ENCODE results near the gene KANSL1L.

KANSL1L gene

GRCh38 chr2:210055825-210056224 lies 115.4 kb downstream of the KANSL1L start:
- no peak for DNase-seq

DNA sequence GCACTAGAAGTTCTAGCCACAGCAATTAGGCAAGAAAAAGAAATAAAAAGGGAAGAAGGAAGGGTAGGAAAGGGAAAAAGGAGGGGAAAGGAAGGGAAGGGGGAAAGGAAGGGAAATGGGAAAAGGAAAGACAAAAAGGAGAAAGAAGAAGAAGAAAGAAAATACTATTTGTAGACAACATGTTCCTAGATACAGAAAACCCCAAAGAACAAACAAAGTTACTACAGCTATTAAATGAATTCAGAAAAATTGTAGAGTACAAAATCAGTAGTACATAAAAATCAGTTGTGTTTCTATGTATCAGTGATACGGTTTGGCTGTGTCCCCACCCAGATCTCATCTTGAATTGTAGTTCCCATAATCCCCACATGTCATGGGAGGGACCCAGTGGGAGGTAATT lies 116.5 kb downstream of the KANSL1L start:
- no peak for DNase-seq

- no peak for DNase-seq
Observed at GRCh38 chr2:210050885-210051284, 120.3 kb downstream of the KANSL1L start.

DNA sequence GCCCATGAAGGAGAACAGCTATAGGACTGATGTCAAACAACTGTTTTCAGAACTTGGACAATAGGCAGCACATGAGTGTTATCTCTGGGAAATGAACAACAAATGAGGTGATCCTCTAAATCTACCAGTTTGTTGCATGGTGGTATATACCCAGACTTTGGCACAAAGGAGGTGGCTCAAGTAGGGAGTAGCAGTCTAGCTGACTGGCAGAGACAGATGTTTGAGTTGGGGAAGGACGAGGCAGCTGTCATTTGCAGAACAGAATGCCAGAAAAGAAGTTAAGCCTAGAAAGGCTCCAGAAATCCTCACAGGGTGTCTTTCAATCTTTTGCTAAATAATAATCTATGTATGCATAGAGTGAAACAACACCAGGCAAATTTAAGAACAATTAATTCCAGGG lies 121.4 kb downstream of the KANSL1L start:
- DNase-seq, result no peak

DNA sequence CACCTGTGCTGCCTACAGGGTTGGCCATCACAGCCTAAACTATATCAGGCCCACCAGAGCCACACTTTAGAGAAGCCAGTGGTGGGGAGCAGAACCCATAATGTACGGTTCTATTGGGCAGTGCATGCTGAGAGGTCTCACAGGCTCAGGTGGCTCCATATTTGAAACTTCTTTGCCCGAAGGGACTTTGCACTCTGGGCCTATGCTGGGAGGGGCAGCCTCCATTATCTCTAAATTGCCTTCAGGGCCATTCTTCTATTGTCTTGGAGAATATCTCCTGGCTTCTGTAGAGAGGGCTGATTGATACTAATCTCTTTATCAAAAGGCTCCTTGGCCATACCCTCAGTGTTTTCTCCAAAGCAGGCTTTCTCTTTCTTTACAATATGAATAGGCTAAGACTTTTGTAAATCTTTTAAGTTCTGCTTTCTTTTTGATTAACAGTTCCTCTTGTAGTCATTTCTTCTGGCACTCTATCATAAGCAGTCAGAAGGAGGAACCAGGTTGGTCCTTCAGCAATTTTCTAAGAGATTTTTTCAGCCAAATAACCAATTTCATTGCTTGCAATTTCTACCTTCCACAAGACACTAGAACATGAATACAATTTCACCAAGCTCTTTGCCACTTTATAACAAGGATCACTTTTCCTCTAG lies 124.2 kb downstream of the KANSL1L start:
- DNase-seq, result no peak

- DNase-seq, result no peak
Observed at GRCh38 chr2:210038078-210038477, 133.1 kb downstream of the KANSL1L start.

DNA sequence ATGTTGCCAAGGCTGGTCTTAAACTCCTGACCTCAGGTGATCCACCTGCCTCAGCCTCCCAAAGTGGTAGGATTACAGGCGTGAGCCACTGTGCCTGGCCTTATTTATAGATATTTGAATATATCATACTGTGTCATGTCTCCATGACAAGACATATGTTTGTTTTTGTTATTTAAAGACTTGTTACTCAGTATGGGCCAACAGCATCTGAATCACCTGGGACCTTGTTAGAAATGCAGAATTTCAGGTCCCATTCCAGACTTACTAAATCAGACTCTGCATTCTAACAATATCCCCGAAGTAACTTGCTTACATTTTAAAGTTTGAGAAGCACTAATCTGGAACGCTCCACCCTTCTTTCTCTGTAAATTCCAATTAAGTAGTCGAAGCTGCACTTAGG lies 135.5 kb downstream of the KANSL1L start:
- DNase-seq, result no peak

DNA sequence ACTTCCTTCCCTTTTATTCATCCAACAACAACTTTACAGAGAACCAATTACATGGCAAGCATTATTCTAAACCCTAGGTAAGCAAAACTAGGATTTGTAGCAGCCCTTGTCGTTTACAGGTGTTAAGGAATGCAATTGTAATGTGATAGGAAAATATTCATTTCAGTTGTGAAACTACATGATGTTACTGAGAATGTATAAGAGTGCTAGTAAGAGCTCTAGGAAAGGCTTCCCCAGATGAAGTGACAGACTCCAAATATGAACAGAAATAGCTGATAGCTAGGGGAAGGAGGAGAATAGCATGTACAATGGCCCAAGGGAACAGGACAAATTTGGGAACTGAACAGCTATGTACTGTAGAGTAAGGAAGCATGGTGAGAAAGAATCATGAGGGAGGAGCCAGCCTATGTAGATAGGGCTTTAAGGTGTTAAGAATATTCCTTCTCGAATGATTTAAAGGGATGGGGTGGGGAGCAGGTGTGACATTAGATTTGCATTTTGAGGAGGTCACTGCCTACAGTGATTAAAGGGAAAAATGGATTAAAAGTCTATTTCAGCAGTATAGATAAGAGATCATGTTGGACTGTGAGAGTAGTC lies 137.0 kb downstream of the KANSL1L start:
- no peak for DNase-seq

DNA sequence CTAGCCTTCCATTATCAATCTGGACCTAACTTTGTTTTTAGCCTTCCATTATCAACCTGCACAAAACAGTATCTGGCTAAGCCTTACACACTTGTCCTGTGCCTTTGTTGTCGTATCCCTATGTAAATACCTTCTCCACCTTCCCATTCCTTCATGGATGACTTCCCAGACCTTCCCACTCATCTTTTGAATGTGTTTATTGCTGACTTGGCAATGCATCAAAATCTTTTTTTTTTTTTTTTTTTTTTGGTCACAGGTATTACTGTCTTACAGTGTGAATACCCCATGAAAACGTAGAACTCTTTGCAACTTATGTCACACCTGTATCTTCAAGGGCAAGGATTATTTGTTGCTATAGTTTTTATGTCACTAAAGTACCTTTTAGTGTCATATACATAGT lies 143.0 kb downstream of the KANSL1L start:
- no peak for DNase-seq

- no peak for DNase-seq
Observed at GRCh38 chr2:210027608-210028007, 143.6 kb downstream of the KANSL1L start.

- DNase-seq, result no peak
Observed at GRCh38 chr2:210022824-210023223, 148.4 kb downstream of the KANSL1L start.

DNA sequence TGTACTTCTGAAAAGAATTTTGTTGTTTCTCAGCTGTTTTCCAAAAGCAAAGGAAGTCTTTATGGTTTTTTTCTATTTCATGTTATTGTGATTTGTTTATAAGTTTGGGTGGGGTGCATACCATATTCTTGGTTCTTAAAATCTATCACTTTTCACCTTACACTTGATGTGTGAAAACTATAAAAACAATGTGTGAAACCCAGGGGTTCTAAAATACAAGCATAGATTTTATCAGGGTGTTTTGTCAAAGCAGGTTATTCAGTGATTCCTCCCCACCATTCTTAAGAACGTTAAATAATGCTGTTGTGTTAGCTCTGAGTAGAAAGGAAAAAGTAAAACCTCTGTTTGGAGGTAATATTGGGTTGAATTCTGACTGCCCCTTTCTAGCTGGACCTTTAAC lies 151.1 kb downstream of the KANSL1L start:
- DNase-seq, result no peak

DNA sequence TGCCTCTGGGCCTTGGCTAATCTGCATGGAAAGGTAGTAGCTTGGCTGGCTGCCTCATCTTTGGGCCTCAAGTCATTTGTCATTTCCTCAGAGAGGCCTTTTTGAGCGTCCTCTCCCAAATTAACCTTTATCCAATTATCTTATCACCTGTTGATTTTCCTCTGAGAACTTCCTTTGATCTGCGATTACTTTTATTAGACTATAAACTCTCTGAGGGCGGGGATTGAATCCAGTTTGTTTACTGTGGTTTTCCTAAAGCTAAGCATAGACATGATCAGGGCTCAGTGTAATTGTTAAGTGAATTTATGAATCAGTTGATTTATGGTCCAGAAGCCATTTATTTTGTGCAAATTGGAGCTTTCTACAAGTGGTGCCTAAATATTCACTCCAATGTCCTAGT lies 161.3 kb downstream of the KANSL1L start:
- no peak for DNase-seq

DNA sequence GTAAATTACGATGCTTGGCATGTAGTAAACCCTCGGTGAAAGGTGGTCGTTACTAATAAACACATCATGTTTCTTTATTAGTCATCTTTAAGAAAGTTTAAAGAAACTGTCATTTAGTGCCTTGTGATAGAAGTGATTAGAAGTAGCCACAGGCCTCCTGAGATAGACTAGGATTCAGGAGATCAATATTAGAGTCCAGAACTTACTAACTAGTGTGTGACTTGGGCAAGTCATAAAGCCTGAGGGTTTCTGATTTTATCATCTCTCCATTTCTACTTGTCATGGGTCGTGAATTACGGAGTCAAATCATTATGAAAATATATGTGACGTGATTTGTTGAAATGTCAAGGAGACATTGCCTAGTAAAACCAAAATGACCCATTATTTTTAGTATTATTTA lies 162.1 kb downstream of the KANSL1L start:
- no peak for DNase-seq

DNA sequence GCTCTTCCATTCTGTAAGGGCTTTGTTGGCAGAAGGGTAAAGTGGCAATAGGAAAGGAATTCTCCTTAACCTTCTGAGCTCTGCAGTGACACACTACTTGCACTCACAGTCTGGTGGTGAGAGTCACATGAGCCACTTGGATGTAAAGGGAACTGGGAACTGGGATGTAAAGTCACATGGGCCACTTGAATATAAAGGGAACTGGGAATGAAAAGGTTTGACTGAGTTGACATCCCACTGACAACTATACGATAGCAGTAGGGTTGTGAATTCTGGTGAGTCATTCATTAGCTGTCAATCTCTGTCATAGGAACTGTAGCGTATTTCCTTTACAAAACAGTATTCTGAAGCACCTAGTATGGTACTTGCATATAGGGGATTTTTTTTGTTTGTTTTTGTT lies 163.3 kb downstream of the KANSL1L start:
- DNase-seq, result no peak

- DNase-seq, result no peak
Observed at GRCh38 chr2:210004881-210005280, 166.3 kb downstream of the KANSL1L start.

- DNase-seq, result no peak
Observed at GRCh38 chr2:210003359-210003758, 167.8 kb downstream of the KANSL1L start.

- DNase-seq, result peak; percentile 96
Observed at GRCh38 chr2:210002158-210003157, 168.8 kb downstream of the KANSL1L start, which contains the start of gene RPE. TSS of gene RPE (plus strand) at chr2:210002638. CDS start at chr2:210002662, 24 bp downstream.

GRCh38 chr2:210000464-210001324 lies 170.5 kb downstream of the KANSL1L start:
- DNase-seq, result no peak

DNA sequence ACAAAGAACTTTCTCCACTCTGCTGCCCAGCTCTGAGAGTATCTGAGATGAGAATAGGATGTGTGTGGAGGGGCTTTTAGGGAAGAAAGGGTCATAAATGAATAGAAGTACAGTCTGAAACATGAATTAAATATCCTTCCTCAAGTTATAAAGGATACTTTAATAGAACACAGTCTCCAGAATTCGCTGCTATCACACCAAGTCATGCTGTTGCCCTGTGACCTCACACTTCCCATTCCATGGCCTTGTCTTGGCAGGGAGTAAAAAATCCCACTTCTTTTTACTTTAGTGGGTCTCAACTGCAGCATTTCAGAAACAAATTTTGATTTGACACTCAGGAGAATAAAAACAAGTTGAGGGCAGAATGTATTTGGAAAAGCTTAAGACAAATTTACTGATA lies 172.6 kb downstream of the KANSL1L start:
- DNase-seq, result no peak

DNA sequence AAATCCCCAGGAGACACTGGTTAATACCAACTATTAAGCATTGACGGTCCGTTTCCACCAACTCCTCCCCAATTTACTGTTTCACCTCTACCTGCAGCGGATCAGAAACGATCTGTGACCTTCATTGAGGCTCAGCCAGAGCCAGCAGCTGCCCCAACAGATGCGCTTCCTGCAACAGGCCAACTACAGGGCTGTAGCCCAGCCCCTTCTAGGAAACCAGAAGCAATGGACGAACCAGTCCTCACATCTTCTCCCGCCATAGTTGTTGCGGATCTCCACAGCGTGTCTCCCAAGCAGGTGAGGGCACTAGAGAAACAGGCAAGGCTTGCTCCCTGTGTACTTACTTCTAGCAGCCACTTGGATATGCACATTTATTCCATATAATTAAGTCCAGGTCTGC lies 177.2 kb downstream of the KANSL1L start:
- no peak for DNase-seq

DNA sequence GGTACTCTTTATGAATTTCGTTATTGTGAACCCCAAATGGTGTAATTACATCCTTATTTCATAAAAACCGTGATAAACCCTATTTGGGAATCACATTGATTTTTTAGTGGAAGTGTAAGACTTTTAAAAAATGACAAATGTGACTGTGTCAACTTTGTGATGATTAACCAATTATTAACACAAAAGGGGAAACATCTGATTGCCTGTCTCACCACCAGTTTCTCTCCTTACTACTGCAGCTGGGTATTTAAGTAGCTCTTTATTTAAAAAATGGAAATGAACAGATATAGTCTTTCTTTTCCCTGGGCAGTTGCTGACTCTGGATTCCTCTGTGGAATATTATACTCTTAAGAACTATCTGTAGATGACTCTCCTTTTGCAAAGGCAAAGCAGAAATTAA lies 180.4 kb downstream of the KANSL1L start:
- DNase-seq, result no peak

- DNase-seq, result no peak
Observed at GRCh38 chr2:209988010-209988409, 183.2 kb downstream of the KANSL1L start.
